CD8-positive, alpha-beta memory T cell (primary cell): Measurements from ENCODE around the gene TRAK1. TPM values are rescaled to one million over a fixed set of nuclear protein-coding genes. Genes with fewer than 3 reads are reported as not detected.
A peak's percentile ranks its signal among the peaks of the same experiment; 100 is the strongest.

ENCODE experiments used
- CTCF ChIA-PET: fragments of 350-600 bp; sonication (Branson Sonifier 250); formaldehyde crosslinking; loops from one replicate; lab custom pipeline; 2021; ENCODE audit warnings: antibody characterized with exemption; lab: Charles Lee
- POLR2A ChIA-PET: fragments of 350-600 bp; sonication (Branson Sonifier 250); formaldehyde crosslinking; loops from one replicate; lab custom pipeline; 2021; ENCODE audit warnings: antibody characterized with exemption; lab: Charles Lee
- DNase-seq, 5 donors: peaks; one replicate each; pipeline versions ENCODE4 v3.0.0 to v3.0.0-alpha.2; 2020 to 2022; ENCODE audit warnings: mixed read lengths in 1 of 5
- H3K27ac ChIP-seq: one replicate; pipeline ENCODE4 v1.7.0; 2013; ENCODE audit warnings: low read depth, mild to moderate bottlenecking, low read length, moderate library complexity
- H3K27me3 ChIP-seq: 2 replicates; pipeline ENCODE4 v1.7.0; 2013; ENCODE audit warnings: low read length, mild to moderate bottlenecking; ENCODE audit not compliant: insufficient read depth, poor library complexity, severe bottlenecking
- H3K36me3 ChIP-seq: 2 replicates; pipeline ENCODE4 v1.7.0; 2013; ENCODE audit warnings: mild to moderate bottlenecking, low read length, moderate library complexity; ENCODE audit not compliant: insufficient read depth
- H3K4me1 ChIP-seq: 2 replicates; pipeline ENCODE4 v1.7.0; 2013; ENCODE audit warnings: mild to moderate bottlenecking, low read length, moderate library complexity; ENCODE audit not compliant: insufficient read depth
- H3K4me3 ChIP-seq: 2 replicates; pipeline ENCODE4 v1.7.0; 2013; ENCODE audit warnings: mild to moderate bottlenecking, low read length
- H3K9me3 ChIP-seq: 2 replicates; pipeline ENCODE4 v1.7.0; 2013; ENCODE audit warnings: mild to moderate bottlenecking, low read length
- H3K27ac Mint-ChIP-seq, 8 donors: one replicate each; pipeline ENCODE4 v1.8.0; 2020 to 2021; ENCODE audit warnings: mixed read lengths in 8 of 8, mild to moderate bottlenecking in 6 of 8, inconsistent platforms in 3 of 8, moderate library complexity in 3 of 8
- H3K27me3 Mint-ChIP-seq, 2 donors: one replicate each; pipeline ENCODE4 v1.8.0; 2020 to 2021; ENCODE audit warnings: mixed read lengths in 2 of 2, mild to moderate bottlenecking in 1 of 2, moderate library complexity in 1 of 2
- H3K36me3 Mint-ChIP-seq, 3 donors: one replicate each; pipeline ENCODE4 v1.8.0; 2020 to 2021; ENCODE audit warnings: mixed read lengths in 3 of 3, inconsistent platforms in 1 of 3, mild to moderate bottlenecking in 1 of 3
- H3K4me1 Mint-ChIP-seq, 3 donors: one replicate each; pipeline ENCODE4 v1.8.0; 2020 to 2021; ENCODE audit warnings: mixed read lengths in 3 of 3, inconsistent platforms in 1 of 3, mild to moderate bottlenecking in 1 of 3
- H3K4me3 Mint-ChIP-seq, 7 donors: one replicate each; pipeline ENCODE4 v1.8.0; 2020 to 2021; ENCODE audit warnings: mixed read lengths in 7 of 7, mild to moderate bottlenecking in 6 of 7, moderate library complexity in 4 of 7, inconsistent platforms in 2 of 7
- H3K9me3 Mint-ChIP-seq, 5 donors: one replicate each; pipeline ENCODE4 v1.8.0; 2020 to 2022; ENCODE audit warnings: mixed read lengths in 5 of 5, mild to moderate bottlenecking in 3 of 5, moderate library complexity in 2 of 5, inconsistent platforms in 1 of 5
- polyA plus RNA-seq: library from polyadenylated mRNA; unstranded; fragments of 300-500 nt; fragmentation: Illumina TruSeq; gene quantifications from one replicate; pipeline ENCODE4 v1.2.3, GENCODE V29; 2021
- total RNA-seq, 2 experiments: library from RNA; stranded (reverse); gene quantifications; one replicate each; pipeline ENCODE4 v1.2.3, GENCODE V29; 2021

The TRAK1 gene
- total and polyA plus RNA-seq, 3 experiments from 2014 or later, result 10.4 to 20.0 (median 19.7) TPM

DNA sequence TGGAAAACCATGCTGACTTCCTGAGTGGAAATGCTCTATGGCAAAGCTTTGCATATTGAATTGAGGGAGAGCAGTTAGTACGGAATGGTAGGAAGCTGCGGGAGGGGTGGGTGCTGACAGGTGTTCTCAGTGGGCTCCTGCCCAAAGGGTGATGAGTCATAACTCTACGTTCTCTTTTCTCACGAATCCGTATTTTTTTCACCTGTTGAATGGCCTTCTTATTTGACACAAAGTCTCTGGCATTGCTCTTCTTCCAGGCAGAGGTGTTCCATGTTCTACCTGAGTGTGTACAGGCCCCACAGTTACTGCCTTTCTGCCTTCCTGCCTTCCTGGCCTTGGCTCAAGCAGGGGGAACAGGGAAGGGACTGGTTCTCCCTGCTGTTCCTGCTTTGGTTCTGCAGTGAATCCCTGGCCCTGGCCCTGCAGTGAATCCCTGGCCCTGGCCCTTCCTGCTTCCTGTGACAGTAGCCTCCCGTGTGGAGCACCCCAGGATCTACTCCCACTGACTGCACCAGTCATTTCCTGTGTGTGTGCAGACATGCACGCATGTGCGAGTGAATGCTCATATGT, 31.9 kb downstream of the TRAK1 start:
- peak overlapping the region in 2 of 8 donors; percentile 54 to 63 for H3K27ac Mint-ChIP-seq
- H3K27ac ChIP-seq, result no peak overlapping the region
- no peak overlapping the region for H3K4me3 Mint-ChIP-seq
- H3K4me1 Mint-ChIP-seq, result peaks cover 14 to 27% (median 25%) of the 10 kb centered on the region in 3 donors
- H3K36me3 ChIP-seq, result no peaks in the 10 kb centered on the region
- H3K36me3 Mint-ChIP-seq, result peaks cover 0 to 39% (median 15%) of the 10 kb centered on the region in 3 donors
- H3K9me3 ChIP-seq, result no peaks in the 10 kb centered on the region
- DNase-seq, result no peak
- no peaks in the 10 kb centered on the region for H3K4me1 ChIP-seq
- H3K9me3 Mint-ChIP-seq, result no peaks in the 10 kb centered on the region
- no peak overlapping the region for H3K4me3 ChIP-seq
- ChIA-PET CTCF (no interaction called here), POLR2A (no interaction called here)
- H3K27me3 ChIP-seq, result no peaks in the 10 kb centered on the region
- H3K27me3 Mint-ChIP-seq, result no peaks in the 10 kb centered on the region

- Histone ChIP-seq H3K36me3 (no peaks in the 10 kb centered on the region), H3K4me3 (no peak overlapping the region), H3K4me1 (no peaks in the 10 kb centered on the region), H3K9me3 (no peaks in the 10 kb centered on the region), H3K27ac (no peak overlapping the region), H3K27me3 (no peaks in the 10 kb centered on the region)
- H3K36me3 Mint-ChIP-seq, result peaks cover 0 to 43% (median 16%) of the 10 kb centered on the region in 3 donors
- ChIA-PET POLR2A (no interaction called here), CTCF (interaction anchor here (1.4 kb wide), 1 partner anchor 25 kb away, joined by 3 read pairs; no protein-coding TSS in a partner anchor)
- peaks cover 13 to 27% (median 19%) of the 10 kb centered on the region in 3 donors for H3K4me1 Mint-ChIP-seq
- H3K9me3 Mint-ChIP-seq, result no peaks in the 10 kb centered on the region
- DNase-seq, result no peak
- no peak overlapping the region for H3K4me3 Mint-ChIP-seq
- H3K27ac Mint-ChIP-seq, result peak overlapping the region in 2 of 8 donors; percentile 18 to 89
- H3K27me3 Mint-ChIP-seq, result no peaks in the 10 kb centered on the region
Measured at GRCh38 chr3:42123824-42124658, 32.9 kb downstream of the TRAK1 start.

GRCh38 chr3:42127226-42127625, 36.1 kb downstream of the TRAK1 start:
- no peaks in the 10 kb centered on the region for H3K27me3 Mint-ChIP-seq
- Histone ChIP-seq H3K36me3 (no peaks in the 10 kb centered on the region), H3K4me3 (no peak overlapping the region), H3K27me3 (no peaks in the 10 kb centered on the region), H3K4me1 (no peaks in the 10 kb centered on the region), H3K9me3 (no peaks in the 10 kb centered on the region), H3K27ac (no peak overlapping the region)
- H3K27ac Mint-ChIP-seq, result peak overlapping the region in 1 of 8 donors; percentile 54
- peaks cover 11 to 18% (median 13%) of the 10 kb centered on the region in 3 donors for H3K4me1 Mint-ChIP-seq
- CTCF ChIA-PET, result interaction anchor here (0.7 kb wide), 1 partner anchor 778 kb away, joined by 4 read pairs; no protein-coding TSS in a partner anchor
- no peaks in the 10 kb centered on the region for H3K9me3 Mint-ChIP-seq
- no peak for DNase-seq
- POLR2A ChIA-PET, result no interaction called here
- no peak overlapping the region for H3K4me3 Mint-ChIP-seq
- H3K36me3 Mint-ChIP-seq, result peaks cover 0 to 52% (median 18%) of the 10 kb centered on the region in 3 donors

GRCh38 chr3:42128526-42128925, 37.4 kb downstream of the TRAK1 start:
- peak overlapping the region in 1 of 8 donors; percentile 75 for H3K27ac Mint-ChIP-seq
- CTCF ChIA-PET, result no interaction called here

GRCh38 chr3:42129014-42129953, 38.1 kb downstream of the TRAK1 start:
- Histone ChIP-seq H3K27ac (no peak overlapping the region), H3K27me3 (no peaks in the 10 kb centered on the region), H3K4me1 (no peaks in the 10 kb centered on the region), H3K36me3 (no peaks in the 10 kb centered on the region), H3K9me3 (no peaks in the 10 kb centered on the region), H3K4me3 (no peak overlapping the region)
- Mint-ChIP-seq H3K4me3 (no peak overlapping the region), H3K36me3 (peaks cover 0 to 56% (median 18%) of the 10 kb centered on the region in 3 donors), H3K27ac (peak overlapping the region in 1 of 8 donors; percentile 12), H3K4me1 (peaks cover 0 to 12% (median 3%) of the 10 kb centered on the region in 3 donors), H3K27me3 (no peaks in the 10 kb centered on the region), H3K9me3 (no peaks in the 10 kb centered on the region)
- no peak for DNase-seq
- CTCF ChIA-PET, result no interaction called here
- POLR2A ChIA-PET, result no interaction called here

More at GRCh38 chr3:42128526-42128925, 37.4 kb downstream of the TRAK1 start:
- POLR2A ChIA-PET, result no interaction called here
- no peaks in the 10 kb centered on the region for H3K4me1 ChIP-seq
- H3K9me3 ChIP-seq, result no peaks in the 10 kb centered on the region
- H3K27ac ChIP-seq, result no peak overlapping the region
- no peaks in the 10 kb centered on the region for H3K36me3 ChIP-seq
- H3K4me3 ChIP-seq, result no peak overlapping the region
- Mint-ChIP-seq H3K27me3 (no peaks in the 10 kb centered on the region), H3K9me3 (no peaks in the 10 kb centered on the region), H3K4me1 (peaks cover 1 to 16% (median 5%) of the 10 kb centered on the region in 3 donors), H3K36me3 (peaks cover 0 to 56% (median 18%) of the 10 kb centered on the region in 3 donors), H3K4me3 (no peak overlapping the region)
- H3K27me3 ChIP-seq, result no peaks in the 10 kb centered on the region
- DNase-seq, result no peak

- Histone ChIP-seq H3K9me3 (no peaks in the 10 kb centered on the region), H3K4me1 (no peaks in the 10 kb centered on the region), H3K27me3 (no peaks in the 10 kb centered on the region), H3K27ac (no peak overlapping the region), H3K4me3 (no peak overlapping the region), H3K36me3 (no peaks in the 10 kb centered on the region)
- no peak for DNase-seq
- peaks cover 0 to 49% (median 13%) of the 10 kb centered on the region in 3 donors for H3K36me3 Mint-ChIP-seq
- no peaks in the 10 kb centered on the region for H3K27me3 Mint-ChIP-seq
- no peak overlapping the region for H3K4me3 Mint-ChIP-seq
- no peaks in the 10 kb centered on the region for H3K9me3 Mint-ChIP-seq
- no peak overlapping the region for H3K27ac Mint-ChIP-seq
- CTCF ChIA-PET, result interaction anchor here (1.3 kb wide), 1 partner anchor 13 kb away, joined by 3 read pairs; no protein-coding TSS in a partner anchor
- peaks cover 0 to 8% (median 1%) of the 10 kb centered on the region in 3 donors for H3K4me1 Mint-ChIP-seq
- POLR2A ChIA-PET, result no interaction called here
Measured at GRCh38 chr3:42130007-42130328, 38.8 kb downstream of the TRAK1 start.

- Mint-ChIP-seq H3K27ac (peak overlapping the region in 1 of 8 donors; percentile 15), H3K4me1 (peaks cover 0 to 11% (median 4%) of the 10 kb centered on the region in 3 donors)
- CTCF ChIA-PET, result interaction anchor here (1.3 kb wide), 1 partner anchor 13 kb away, joined by 3 read pairs; no protein-coding TSS in a partner anchor
Measured at GRCh38 chr3:42130329-42131070, 39.3 kb downstream of the TRAK1 start.

More at GRCh38 chr3:42130329-42131070, 39.3 kb downstream of the TRAK1 start:
- no peak overlapping the region for H3K4me3 Mint-ChIP-seq
- Histone ChIP-seq H3K27ac (no peak overlapping the region), H3K27me3 (no peaks in the 10 kb centered on the region), H3K4me3 (no peak overlapping the region), H3K36me3 (no peaks in the 10 kb centered on the region), H3K4me1 (no peaks in the 10 kb centered on the region), H3K9me3 (no peaks in the 10 kb centered on the region)
- POLR2A ChIA-PET, result no interaction called here
- no peak for DNase-seq
- no peaks in the 10 kb centered on the region for H3K9me3 Mint-ChIP-seq
- H3K36me3 Mint-ChIP-seq, result peaks cover 0 to 47% (median 12%) of the 10 kb centered on the region in 3 donors
- H3K27me3 Mint-ChIP-seq, result no peaks in the 10 kb centered on the region
